GM21576 (cell line): ENCODE results near the gene IFNLR1.
A peak's percentile ranks its signal among the peaks of the same experiment; 100 is the strongest.

Experiments used
- ATAC-seq: cut with Tn5 transposase; IDR thresholded peaks from one replicate; pipeline ENCODE4 v1.9.1; 2021; ENCODE audit warnings: mild to moderate bottlenecking, moderate library complexity; ENCODE audit not compliant: unreplicated experiment

Gene IFNLR1

DNA sequence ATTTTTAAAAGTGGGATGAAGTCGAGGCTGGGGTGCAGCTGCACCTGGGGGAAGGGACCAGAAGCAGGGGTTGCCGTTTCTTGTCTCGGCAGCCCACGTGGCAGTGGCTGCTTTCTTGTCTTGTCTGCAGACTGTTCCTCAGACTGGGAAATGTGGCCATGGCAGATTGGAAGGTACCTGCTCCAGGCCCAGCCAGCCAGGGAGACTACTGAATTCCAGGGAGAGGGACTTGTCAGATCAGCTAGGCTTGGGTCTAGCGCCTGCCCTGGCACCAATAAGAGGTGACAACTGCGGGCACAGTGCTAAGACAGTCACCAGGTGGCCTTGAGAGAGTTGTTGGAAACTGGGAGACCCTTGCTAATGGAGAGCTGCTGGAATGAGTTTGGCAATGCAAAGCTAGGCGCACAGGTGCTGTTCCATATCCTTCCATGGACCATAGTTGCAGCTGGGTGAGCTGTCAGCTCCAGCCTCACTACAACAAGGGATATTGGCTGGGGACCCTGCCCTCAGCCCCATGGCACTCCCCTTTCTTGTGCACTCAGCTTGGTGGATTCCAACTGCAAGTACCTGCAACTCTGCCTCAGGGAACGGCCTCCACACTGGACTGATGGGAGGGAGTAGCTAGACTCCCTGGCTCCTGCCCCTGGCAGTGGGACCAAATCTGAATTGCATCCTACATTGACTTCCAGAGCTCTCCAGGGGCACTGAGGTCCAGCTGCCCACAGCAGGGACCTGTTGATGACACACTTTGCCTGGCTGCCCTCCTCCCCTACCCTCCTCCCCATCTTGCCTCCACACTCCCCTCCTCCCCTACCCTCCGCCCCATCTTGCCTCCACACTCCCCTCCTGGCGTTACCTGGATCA, 34.2 kb downstream of the IFNLR1 start:
- ATAC-seq, result no peak

DNA sequence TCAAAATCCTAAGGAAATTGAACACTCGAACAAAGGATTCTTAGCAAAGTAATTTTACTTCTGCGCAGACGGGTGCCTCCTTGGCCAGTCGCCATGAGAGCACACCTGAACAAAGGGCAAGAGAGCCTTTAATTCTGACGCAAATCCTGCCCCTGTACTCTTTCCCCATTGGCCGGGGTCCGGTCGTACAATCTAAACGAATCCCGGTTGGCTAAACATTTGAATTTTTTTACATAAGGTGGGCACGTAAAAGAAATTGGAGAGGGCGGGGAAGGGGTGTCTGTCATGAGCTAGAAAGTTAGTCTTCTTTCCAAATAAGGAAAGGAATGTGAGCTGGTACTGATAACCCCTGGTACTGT, 35.9 kb downstream of the IFNLR1 start:
- no peak for ATAC-seq

DNA sequence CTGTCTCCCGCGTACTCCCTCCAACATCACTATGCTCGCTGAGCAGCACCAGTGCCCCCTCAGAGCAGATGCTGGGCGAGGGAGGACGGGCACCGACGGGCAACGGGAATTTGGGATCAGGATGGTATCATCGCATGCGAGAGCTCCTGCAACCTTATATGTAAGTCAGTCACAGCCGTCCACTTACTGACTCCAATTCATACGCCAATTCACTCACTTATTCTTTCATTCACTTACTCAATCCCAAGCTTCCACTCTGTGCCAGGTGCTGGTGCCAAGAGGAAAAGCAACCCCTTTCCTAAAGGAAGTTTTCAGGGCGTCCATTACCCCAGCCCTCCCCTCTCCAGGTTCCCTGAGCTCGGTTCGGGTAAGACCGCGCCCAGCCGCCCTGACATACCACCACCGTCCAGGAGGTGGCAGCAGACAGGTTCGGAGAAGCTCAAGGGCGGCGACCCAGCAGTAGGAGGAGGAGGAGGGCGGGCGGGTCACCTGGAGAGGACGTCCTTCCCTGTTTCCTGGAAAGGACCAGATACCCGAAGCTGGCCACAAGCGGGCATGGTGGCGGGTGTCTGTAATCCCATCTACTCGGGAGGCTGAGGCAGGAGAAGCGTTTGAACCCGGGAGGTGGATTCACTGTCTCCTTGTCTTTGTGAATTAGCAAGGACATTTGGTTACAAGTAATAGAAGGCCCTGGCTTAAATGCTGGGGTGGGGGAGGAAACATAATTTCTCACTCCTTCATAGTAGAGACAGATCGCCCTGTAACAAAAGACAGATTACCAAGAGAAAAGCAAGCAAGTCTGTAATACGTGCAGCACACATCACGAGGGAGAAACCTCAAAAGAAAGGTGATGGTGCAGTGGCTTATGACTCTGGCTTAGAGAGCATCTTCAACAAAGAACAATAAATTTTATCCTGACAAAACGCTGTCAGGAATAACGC, 36.6 kb downstream of the IFNLR1 start:
- ATAC-seq, result peak; percentile 70

DNA sequence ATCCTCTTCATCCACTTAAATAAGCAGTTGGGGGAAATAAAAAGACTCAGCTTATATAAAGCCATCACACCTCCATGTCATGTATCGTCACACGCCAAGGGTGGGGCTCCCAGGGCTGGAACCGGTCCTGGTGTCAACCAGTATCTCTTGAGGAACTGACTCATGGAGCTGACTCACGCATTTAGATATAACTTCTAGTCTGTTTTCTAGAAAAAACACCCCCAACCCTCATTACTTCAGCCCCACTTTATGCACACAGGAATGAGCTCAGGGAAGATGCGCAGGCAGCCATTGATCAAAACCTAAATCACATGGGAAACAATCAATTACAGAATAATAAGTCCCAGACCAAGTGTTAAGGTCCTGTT, 37.2 kb downstream of the IFNLR1 start:
- no peak for ATAC-seq

DNA sequence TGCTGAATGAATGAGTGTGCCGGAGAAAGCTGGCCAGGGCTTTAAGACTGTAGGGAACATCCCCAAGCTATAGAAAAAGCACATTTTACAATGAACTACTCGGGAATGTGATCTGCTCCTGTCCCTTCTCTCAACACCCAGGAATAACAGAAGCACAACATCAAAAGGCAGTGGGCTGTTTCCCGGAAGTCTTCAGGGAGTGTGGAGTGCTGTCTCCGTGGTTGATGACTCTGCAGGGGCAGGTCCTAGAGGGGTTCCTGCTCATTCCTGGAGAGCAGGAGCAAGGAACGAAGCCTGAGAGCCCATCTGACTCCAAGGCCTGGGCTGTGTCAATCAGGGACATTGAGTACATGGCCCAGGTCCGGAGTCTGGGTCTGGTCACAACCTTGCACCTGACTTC, 39.3 kb downstream of the IFNLR1 start:
- ATAC-seq, result no peak

DNA sequence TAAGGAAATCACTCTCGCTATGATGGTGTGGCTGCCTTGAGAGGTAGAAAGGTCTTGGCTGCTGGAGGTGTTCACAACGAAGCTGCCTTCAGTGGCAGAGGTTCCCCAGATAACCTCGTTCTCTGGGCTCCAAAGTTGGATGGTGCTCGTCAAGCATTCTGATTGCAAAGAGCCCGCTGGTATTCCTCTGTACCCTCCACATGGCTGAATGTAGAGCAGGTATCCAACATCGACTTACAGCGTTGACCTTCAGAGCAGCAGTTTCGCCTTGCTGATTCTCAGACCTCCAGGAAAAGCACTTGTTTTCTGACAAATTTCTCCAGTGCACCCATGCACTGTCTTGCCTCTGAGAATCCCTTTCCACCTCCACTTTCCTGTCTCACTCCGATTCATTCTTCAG, 39.9 kb downstream of the IFNLR1 start:
- ATAC-seq, result no peak

DNA sequence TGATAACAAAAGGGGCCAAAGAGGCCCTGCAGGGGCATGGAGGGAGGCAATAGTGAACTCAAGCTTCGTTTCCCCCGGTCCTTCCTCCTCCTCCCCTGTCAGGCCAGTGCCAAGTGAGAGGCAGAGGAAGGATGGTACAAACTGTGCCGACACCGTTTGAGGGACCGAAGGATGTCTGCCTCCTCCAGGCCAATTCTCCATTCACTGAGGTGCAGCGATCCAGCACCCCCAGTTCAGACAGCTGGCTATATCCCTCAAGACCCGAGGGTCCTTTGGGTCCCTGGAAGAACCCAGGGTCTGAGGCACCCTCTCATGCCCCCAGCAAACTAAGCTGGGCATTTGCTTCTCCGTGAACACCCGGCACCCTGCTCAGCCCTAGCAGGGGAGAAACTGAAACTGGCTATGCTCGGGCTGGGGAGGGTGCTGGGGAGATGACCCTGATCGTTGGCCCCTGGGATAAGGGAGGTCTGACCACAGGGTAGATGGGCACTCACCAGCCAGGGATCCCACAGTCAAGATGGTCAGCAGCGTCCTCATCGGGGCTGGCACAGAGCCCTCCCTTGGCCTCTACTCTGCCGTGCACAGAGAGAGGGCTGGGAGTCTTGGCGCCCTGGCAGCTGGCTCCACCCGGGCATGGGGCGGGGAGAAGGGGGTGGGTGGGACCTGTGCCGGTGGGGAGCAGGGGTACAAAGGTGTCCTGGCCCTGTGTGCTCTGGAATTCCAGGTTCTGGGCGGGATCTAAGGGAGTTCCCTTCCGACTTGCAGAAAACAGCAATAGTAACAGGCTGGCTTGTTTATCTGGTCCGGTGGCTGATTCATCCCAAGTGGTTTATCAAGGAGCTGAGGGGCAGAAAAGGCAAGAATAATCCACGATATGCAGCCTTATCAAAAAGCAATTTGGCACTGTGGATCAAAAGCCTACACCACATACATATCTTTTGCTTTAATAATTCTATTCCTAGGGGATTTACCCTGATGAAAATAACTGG, 44.2 kb downstream of the IFNLR1 start, which contains the start of gene IL22RA1:
Gene IL22RA1, minus strand, starts transcription at position 595 of the 989 bp plus-strand sequence. Its CDS starts 58 bp downstream, at position 537.
- no peak for ATAC-seq

DNA sequence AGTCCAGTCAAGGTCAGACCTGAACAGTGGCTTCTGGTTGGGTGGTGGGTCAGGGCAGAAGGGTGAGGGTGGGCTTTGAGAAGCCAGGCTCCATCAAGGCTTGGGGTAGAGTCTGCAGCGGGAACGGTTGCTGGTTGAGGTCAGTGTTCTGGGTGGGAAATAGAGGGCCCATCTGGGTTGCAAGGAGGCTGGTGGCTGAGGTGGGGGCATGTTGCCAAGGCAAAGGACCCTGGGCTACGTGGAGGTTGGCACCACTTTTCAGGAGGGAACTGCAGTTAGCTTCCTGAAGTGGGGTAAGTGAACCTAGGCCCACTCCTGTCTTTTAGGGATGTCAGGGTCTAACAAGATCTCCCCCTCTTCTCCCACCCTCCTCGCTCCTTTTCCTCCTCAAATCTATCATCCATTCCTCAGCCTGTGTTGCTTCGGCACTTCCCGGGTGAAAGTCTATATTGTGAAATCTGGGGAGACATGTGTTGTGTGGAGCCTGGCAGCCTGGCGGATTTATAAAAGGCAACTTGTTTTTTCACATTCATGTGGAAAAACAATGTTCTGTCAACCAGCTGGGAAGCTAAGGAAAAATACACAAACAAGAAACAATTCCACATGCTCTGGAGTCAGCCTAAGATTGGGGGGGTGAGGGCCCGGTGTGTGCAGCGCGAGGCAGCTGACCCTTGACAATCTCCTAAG, 45.6 kb downstream of the IFNLR1 start:
- ATAC-seq, result no peak

DNA sequence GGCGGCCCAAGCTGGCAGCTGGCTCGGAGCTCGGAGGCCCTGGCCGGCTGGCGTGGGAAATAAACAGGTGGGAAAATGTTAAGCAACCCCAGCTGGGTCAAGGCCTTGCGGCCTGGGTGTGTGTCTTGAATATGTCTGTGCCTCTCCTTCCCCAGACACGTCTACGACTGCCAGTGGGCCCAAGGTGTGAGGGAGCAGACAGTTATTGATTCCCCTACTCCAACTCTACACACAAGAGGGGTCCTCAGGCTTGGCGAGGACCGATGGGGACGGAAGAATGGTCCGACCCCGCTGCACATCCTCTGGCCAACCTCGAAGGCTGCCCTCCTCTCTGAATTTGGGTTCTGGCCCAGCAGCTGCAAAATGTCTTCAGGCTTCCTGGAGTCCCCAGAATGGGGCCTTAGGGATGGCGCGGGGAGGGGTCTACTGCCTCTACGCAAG, 46.3 kb downstream of the IFNLR1 start:
- ATAC-seq, result no peak

DNA sequence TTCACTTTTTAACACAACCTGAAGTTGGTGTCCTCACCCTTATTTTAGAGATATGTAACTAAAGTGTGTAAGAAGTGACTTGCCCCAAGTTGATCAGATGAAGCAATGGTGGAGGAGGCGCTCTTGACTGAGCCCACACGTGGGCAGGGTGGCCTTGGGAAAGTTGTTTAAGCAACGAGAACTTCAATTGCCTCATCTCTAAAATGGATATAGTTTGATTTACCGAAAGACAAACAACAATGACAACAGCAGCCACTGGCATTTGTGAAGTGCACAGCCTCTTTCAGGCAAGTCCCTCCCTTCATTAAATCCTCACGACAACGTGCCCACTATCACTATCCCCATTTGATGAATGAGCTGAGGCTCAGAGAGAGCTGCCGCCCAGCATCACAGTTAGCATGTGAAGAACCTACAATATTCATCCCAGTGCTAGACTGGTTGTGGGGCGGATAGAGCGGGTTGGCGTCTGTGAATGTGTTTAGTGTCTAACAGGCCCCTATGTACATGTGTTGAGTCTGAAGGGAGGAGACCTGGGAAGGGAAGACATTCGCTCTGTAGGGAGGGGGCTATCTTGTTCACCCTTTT, 47.2 kb downstream of the IFNLR1 start:
- no peak for ATAC-seq

DNA sequence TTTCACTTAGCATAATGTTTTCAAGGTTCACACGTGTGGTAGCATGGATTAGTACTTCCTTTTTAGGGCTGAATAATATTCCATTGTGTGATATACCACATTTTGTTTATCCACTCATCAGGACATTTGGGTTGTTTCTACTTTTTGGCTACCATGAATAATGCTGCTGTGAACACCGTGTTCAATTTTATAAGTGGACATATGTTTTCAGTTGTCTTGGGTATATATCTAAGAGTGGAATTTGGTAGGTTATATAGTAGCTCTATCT, 47.9 kb downstream of the IFNLR1 start:
- no peak for ATAC-seq

DNA sequence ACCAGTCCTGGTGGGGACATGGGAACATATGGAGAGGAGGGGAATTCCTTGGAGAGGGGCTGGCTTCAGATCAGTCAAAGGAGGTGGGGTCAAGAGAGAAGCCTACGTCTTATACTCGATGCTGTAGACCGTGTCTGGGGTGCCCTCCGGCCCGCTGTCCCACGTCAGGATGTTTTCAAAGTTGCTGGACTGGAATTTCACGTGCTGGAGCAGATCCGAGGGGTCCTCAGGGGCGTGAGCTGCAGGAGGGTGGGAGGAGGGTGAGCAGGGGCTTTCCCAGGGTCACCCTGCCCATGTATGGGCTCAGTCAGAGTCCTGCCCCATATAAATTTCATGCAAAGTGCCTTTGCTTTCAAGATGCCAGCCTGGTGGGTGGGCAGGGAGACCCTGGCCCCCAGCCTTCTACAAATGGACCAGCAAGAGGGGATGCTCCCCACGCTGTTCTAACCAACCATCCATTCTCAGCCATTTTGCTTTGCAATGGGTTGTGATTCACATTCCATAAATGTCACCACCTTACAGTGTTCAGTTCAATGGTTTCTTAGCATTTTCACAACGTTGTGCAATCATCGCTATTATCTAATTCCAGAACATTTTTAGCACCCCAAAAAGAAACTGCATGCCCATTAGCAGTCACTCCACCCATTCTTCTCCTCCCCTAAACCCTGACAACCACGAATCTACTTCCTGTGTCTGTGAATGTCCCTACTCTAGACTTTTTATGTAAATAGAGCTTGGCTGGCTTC, 48.4 kb downstream of the IFNLR1 start:
- no peak for ATAC-seq

DNA sequence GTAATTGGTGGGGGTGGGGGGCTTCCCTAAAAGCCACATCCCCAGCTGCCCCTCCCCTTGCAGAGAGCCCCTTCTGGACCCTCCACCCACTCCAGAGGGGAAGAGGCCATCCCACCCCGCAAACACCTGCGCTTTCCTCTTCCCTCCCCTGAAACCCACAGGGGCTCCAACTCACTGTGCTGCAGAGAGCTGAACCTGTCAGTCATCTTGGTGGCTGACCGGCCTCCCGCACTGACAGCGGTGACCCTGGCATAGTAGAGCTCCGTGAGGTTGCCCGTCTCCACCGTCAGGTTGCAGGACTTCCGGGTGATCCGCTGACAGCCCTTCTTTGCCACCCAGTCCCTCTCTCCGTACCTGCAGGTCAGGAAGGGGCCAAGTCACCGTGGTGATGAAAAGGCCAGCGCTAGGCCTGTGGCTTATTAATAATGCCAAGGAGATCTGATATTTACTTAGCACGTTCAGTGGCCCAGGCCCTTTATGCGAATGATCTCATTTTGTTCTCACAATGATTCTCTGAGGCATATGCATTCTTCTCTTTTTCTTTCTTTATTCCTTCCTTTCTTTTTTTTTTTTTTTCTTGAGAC, 50.0 kb downstream of the IFNLR1 start:
- ATAC-seq, result no peak

DNA sequence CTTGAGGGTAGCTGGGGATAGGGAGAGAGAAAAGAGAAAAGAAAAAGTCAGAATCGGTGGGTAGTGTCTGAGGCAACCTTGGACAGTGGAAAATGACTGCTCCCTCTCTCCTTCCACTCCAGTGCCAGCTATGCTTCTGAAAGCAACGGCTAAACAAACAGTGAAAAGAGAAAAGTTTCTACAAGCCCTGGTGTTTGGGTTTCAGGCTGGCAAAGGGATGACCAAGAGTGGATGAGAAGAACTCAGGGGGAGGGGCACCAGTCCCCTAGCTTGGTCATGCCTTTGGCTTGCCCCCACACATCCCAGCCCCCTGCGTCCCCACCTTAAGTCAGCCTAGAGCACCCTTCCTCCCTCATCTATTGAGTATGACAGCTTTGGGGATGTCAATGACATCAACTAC, 52.7 kb downstream of the IFNLR1 start:
- no peak for ATAC-seq

DNA sequence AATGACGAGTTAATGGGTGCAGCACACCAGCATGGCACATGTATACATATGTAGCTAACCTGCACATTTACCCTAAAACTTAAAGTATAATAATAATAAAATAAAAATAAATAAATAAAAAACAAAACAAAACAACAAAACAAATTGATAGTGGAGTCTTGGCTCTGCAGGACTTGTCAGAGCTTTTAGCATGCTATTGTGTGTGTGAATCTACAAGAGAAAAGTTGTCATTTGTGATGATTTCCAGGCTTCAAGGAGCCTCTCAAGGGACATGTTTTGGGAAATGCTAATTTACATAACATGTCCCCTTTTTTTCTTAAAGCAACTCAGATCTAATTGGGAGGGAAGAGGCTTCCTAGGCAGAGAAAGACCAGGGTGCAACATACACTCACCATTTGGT, 53.3 kb downstream of the IFNLR1 start:
- no peak for ATAC-seq

DNA sequence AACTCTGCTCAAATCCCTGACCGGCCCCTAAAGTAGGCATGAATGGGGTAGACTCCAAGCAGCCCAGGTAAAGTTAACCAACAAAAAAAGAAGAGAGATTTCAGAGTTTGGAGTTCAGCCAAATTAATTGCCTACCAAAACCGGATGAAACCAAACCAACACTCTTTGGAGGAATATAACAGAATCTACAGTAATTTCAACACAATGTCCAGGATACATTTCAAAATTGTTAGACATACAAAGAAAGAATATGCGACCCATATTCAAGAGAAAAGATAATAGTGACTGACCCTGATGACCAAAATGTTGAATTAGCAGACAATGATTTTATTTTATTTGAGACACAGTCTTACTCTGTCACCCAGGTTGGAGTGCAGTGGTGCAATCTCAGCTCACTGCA, 56.7 kb downstream of the IFNLR1 start:
- ATAC-seq, result no peak

DNA sequence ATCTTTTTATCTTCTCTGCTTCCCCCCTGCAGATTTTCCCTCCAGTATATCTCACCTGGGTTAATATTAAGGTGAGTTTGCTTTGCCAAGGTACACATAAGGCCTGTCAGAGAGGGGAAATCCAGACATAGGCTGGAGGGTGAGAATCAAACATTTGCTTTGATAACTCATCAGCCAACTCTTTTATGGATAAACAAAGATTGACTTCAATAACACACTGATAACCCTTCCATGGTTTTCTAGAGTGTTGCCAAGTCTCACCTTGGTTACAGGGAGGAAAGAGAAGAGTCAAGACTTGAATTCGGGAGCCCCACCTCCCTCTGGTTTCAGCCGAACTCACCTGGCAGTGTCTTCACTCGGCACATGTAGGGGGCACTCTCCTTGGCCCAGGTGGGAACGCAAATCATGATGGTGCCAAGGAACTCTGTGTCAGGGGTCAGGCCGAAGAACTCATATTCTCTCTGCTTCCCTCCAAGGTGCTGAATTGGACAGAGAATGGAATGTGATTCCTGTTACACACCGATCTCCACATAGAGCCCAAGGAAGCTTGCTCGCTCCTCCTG, 59.2 kb downstream of the IFNLR1 start:
- no peak for ATAC-seq

DNA sequence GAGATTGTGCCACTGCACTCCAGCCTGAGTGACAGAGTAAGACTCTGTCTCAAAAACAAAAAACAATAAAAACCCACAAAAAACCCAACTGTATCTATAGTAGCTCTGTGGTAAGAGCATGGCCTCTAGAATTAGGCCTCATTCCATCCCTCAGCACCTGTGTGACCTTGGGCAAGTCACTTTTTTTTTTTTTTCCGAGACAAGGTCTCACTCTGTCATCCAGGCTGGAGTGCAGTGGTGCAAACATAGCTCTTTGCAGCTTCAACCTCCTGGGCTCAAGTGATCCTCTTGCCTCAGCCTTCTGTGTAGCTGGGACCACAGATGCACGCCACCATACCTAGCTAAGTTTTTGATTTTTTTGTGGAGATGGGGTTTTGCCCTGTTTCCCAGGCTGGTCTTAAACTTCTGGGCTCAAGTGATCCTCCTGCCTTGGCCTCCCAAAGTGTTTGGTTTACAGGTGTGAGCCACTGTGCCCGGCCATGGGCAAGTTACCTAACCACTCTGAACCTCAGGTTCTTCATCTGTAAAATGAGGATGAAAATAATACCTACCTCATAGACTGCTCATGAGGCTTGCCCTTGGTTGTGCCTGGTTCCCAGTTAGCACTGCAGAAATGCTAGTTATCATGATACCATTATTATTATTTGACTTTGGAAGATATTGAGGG, 59.8 kb downstream of the IFNLR1 start:
- ATAC-seq, result no peak
